LNCAP (cell line): ENCODE results near the gene ESR2.

Experiments
- CTCF ChIP-seq: fragments of 450-650 bp; IDR thresholded peaks from 2 replicates; pipeline ENCODE4 v1.5.1; 2017; ENCODE audit warnings: mild to moderate bottlenecking

The ESR2 gene

GRCh38 chr14:64082837-64083236 is 211.3 kb downstream of the ESR2 start:
- no peak for TF ChIP-seq CTCF

GRCh38 chr14:64081174-64081746 is 212.9 kb downstream of the ESR2 start:
- TF ChIP-seq CTCF: no peak

- TF ChIP-seq CTCF: no peak
Measured at GRCh38 chr14:64080452-64080851, 213.7 kb downstream of the ESR2 start.

GRCh38 chr14:64075613-64076005 is 218.6 kb downstream of the ESR2 start:
- TF ChIP-seq CTCF: no peak

- TF ChIP-seq CTCF: no peak
Measured at GRCh38 chr14:64074961-64075612, 219.1 kb downstream of the ESR2 start.

- no peak for TF ChIP-seq CTCF
Measured at GRCh38 chr14:64069634-64070359, 224.4 kb downstream of the ESR2 start.

GRCh38 chr14:64064447-64064846 is 229.7 kb downstream of the ESR2 start:
- TF ChIP-seq CTCF: no peak
